ENCODE results near the gene FBXO36. TPM values are rescaled to one million over a fixed set of nuclear protein-coding genes. Genes with fewer than 3 reads are reported as not detected.

Gene FBXO36
- total and polyA plus RNA-seq, 4 donors: 0.56 to 1.3 (median 0.69) TPM

DNA sequence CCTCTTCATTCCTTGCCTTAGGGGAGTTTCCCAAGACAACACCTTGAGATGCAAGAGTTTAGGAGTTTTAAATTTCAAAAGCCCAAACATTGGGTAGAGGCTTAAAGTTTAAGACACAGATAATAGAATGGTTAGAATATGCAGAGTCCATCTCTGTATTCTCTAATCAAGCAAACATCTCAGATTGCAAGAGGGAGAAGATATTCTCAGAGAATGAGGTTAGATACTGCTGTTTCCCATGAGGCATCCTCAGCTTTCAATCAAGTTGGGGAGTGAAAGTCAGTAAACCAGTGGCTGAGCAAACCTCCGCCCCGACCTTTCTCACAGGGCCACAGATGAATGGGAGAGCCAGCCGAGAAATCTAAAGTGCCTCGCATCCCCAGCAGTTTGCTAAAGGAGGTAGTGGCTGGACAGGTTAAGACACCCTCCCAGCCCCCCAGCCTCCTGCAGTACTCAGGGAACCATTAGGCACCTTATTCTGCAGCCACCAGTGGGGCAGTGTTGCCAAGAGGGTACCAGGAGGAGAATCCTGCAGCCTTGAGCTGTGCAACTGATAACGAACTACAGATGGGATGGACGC, 30.0 kb downstream of the FBXO36 start:
- Histone ChIP-seq H3K4me1 (ENCODE audit: control insufficient read depth in 4 of 4, insufficient read depth in 4 of 4, low read length in 3 of 4) (no peaks in the 10 kb centered on the region), H3K27me3 (ENCODE audit: control insufficient read depth in 4 of 4, insufficient read depth in 4 of 4, low read length in 3 of 4) (no peaks in the 10 kb centered on the region), H3K9ac (ENCODE audit: low read depth in 1 of 2, low read length in 2 of 2) (no peak overlapping the region), H3K9me3 (ENCODE audit: control insufficient read depth in 4 of 4, low read length in 3 of 4) (no peaks in the 10 kb centered on the region), H3K4me3 (ENCODE audit: low read depth in 1 of 3, low read length in 3 of 3) (no peak overlapping the region), H3K27ac (ENCODE audit: low read depth in 1 of 2, low read length in 2 of 2) (no peak overlapping the region), H3K36me3 (ENCODE audit: control insufficient read depth in 4 of 4, insufficient read depth in 3 of 4, low read depth in 1 of 4, low read length in 3 of 4) (no peaks in the 10 kb centered on the region)
- TF ChIP-seq HNF4G (IDR thresholded peaks at IDR 0.05) (no peak), YY1 (IDR thresholded peaks at IDR 0.05) (no peak), EGR1 (IDR thresholded peaks at IDR 0.05; ENCODE audit: low read depth in 2 of 2) (no peak), JUND (IDR thresholded peaks at IDR 0.05) (no peak), TAF1 (conservative IDR thresholded peaks at IDR 0.05) (no peak), RXRA (IDR thresholded peaks at IDR 0.05) (no peak), FOXA1 (IDR thresholded peaks at IDR 0.05) (no peak), HNF4A (conservative IDR thresholded peaks at IDR 0.05) (no peak), FOXA2 (IDR thresholded peaks at IDR 0.05) (no peak), SP1 (IDR thresholded peaks at IDR 0.05) (no peak), RAD21 (IDR thresholded peaks at IDR 0.05) (no peak)
- TF ChIP-seq, protein P1, sequence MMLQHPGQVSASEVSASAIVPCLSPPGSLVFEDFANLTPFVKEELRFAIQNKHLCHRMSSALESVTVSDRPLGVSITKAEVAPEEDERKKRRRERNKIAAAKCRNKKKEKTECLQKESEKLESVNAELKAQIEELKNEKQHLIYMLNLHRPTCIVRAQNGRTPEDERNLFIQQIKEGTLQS (IDR thresholded peaks at IDR 0.05): no peak
- TF ChIP-seq, protein P2, sequence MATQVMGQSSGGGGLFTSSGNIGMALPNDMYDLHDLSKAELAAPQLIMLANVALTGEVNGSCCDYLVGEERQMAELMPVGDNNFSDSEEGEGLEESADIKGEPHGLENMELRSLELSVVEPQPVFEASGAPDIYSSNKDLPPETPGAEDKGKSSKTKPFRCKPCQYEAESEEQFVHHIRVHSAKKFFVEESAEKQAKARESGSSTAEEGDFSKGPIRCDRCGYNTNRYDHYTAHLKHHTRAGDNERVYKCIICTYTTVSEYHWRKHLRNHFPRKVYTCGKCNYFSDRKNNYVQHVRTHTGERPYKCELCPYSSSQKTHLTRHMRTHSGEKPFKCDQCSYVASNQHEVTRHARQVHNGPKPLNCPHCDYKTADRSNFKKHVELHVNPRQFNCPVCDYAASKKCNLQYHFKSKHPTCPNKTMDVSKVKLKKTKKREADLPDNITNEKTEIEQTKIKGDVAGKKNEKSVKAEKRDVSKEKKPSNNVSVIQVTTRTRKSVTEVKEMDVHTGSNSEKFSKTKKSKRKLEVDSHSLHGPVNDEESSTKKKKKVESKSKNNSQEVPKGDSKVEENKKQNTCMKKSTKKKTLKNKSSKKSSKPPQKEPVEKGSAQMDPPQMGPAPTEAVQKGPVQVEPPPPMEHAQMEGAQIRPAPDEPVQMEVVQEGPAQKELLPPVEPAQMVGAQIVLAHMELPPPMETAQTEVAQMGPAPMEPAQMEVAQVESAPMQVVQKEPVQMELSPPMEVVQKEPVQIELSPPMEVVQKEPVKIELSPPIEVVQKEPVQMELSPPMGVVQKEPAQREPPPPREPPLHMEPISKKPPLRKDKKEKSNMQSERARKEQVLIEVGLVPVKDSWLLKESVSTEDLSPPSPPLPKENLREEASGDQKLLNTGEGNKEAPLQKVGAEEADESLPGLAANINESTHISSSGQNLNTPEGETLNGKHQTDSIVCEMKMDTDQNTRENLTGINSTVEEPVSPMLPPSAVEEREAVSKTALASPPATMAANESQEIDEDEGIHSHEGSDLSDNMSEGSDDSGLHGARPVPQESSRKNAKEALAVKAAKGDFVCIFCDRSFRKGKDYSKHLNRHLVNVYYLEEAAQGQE (IDR thresholded peaks at IDR 0.05): no peak
- TF ChIP-seq, protein P3, sequence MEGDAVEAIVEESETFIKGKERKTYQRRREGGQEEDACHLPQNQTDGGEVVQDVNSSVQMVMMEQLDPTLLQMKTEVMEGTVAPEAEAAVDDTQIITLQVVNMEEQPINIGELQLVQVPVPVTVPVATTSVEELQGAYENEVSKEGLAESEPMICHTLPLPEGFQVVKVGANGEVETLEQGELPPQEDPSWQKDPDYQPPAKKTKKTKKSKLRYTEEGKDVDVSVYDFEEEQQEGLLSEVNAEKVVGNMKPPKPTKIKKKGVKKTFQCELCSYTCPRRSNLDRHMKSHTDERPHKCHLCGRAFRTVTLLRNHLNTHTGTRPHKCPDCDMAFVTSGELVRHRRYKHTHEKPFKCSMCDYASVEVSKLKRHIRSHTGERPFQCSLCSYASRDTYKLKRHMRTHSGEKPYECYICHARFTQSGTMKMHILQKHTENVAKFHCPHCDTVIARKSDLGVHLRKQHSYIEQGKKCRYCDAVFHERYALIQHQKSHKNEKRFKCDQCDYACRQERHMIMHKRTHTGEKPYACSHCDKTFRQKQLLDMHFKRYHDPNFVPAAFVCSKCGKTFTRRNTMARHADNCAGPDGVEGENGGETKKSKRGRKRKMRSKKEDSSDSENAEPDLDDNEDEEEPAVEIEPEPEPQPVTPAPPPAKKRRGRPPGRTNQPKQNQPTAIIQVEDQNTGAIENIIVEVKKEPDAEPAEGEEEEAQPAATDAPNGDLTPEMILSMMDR (IDR thresholded peaks at IDR 0.05; ENCODE audit: low read depth, low read length, missing input control): no peak
- 92% methylated on average over 6 of the region's 6 CpGs for WGBS
- no peak for DNase-seq (ENCODE audit: low spot score)

DNA sequence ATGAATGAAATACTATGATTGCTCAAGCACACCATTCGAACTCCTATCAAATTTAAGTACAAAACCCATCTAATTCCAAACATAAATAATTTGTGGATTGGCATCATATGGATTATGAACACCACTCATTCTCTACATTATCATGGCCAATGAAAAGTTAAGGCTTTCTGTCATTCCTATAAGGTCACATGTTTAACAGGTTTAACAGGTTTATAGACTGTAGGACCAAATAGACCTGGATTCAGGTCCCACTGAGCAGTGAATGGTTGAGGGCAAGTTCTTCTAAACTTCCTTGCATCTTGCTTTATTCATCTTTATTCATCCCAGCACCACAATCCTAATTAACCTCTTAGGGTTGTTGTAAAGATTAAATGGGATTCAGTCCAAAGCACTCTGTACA, 33.4 kb downstream of the FBXO36 start:
- no peak overlapping the region for H3K4me3 ChIP-seq (ENCODE audit: low read depth in 1 of 3, low read length in 3 of 3)
- H3K27ac ChIP-seq (ENCODE audit: low read depth in 1 of 2, low read length in 2 of 2): no peak overlapping the region
- no peaks in the 10 kb centered on the region for H3K4me1 ChIP-seq (ENCODE audit: control insufficient read depth in 4 of 4, insufficient read depth in 4 of 4, low read length in 3 of 4)
- H3K9me3 ChIP-seq (ENCODE audit: control insufficient read depth in 4 of 4, low read length in 3 of 4): no peaks in the 10 kb centered on the region
- H3K9ac ChIP-seq (ENCODE audit: low read depth in 1 of 2, low read length in 2 of 2): no peak overlapping the region
- no peak for DNase-seq (ENCODE audit: low spot score)
- H3K27me3 ChIP-seq (ENCODE audit: control insufficient read depth in 4 of 4, insufficient read depth in 4 of 4, low read length in 3 of 4): no peaks in the 10 kb centered on the region
- WGBS: 87% methylated on average over 1 of the region's 1 CpG
- H3K36me3 ChIP-seq (ENCODE audit: control insufficient read depth in 4 of 4, insufficient read depth in 3 of 4, low read depth in 1 of 4, low read length in 3 of 4): no peaks in the 10 kb centered on the region
- TF ChIP-seq SP1 (IDR thresholded peaks at IDR 0.05) (no peak), FOXA2 (IDR thresholded peaks at IDR 0.05) (no peak), JUND (IDR thresholded peaks at IDR 0.05) (no peak), YY1 (IDR thresholded peaks at IDR 0.05) (no peak), FOXA1 (IDR thresholded peaks at IDR 0.05) (no peak), NR2F2 (IDR thresholded peaks at IDR 0.05) (no peak), TAF1 (conservative IDR thresholded peaks at IDR 0.05) (no peak), HNF4G (IDR thresholded peaks at IDR 0.05) (no peak), RAD21 (IDR thresholded peaks at IDR 0.05) (no peak), EGR1 (IDR thresholded peaks at IDR 0.05; ENCODE audit: low read depth in 2 of 2) (no peak), RXRA (IDR thresholded peaks at IDR 0.05) (no peak)
- TF ChIP-seq, protein P2 (IDR thresholded peaks at IDR 0.05): no peak
- TF ChIP-seq, protein P1 (IDR thresholded peaks at IDR 0.05): no peak
- TF ChIP-seq, protein P4, sequence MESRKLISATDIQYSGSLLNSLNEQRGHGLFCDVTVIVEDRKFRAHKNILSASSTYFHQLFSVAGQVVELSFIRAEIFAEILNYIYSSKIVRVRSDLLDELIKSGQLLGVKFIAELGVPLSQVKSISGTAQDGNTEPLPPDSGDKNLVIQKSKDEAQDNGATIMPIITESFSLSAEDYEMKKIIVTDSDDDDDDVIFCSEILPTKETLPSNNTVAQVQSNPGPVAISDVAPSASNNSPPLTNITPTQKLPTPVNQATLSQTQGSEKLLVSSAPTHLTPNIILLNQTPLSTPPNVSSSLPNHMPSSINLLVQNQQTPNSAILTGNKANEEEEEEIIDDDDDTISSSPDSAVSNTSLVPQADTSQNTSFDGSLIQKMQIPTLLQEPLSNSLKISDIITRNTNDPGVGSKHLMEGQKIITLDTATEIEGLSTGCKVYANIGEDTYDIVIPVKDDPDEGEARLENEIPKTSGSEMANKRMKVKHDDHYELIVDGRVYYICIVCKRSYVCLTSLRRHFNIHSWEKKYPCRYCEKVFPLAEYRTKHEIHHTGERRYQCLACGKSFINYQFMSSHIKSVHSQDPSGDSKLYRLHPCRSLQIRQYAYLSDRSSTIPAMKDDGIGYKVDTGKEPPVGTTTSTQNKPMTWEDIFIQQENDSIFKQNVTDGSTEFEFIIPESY (IDR thresholded peaks at IDR 0.05): no peak
- TF ChIP-seq, protein P3 (IDR thresholded peaks at IDR 0.05; ENCODE audit: low read depth, low read length, missing input control): no peak
